K562 (cell line): ENCODE results near the gene TBC1D1. TPM values are rescaled to one million over a fixed set of nuclear protein-coding genes. Genes with fewer than 3 reads are reported as not detected.

Experiments used
- ARID1B ChIP-seq: fragments of 450-650 bp; IDR thresholded peaks from 2 replicates; pipeline ENCODE4 v1.6.1; 2016; ENCODE audit warnings: antibody characterized with exemption, mild to moderate bottlenecking, inconsistent platforms
- FOXJ3 ChIP-seq: sonication (generic); formaldehyde crosslinking; IDR thresholded peaks from 2 replicates; pipeline ENCODE4 v1.4.0; 2020; ENCODE audit warnings: mild to moderate bottlenecking, missing genetic modification reagents
- PBX2 ChIP-seq, 2 experiments: IDR thresholded peaks in 1 of 2; conservative IDR thresholded peaks in 1 of 2; 2 replicates each; pipeline ENCODE4 v1.6.1; 2016; ENCODE audit warnings: low read depth in 2 of 2, mild to moderate bottlenecking in 1 of 2, missing compliant biosample characterization in 1 of 2, missing genetic modification characterization in 1 of 2, moderate library complexity in 1 of 2
- SMARCE1 ChIP-seq: fragments of 450-650 bp; IDR thresholded peaks from 2 replicates; pipeline ENCODE4 v1.7.1; 2016; ENCODE audit warnings: mild to moderate bottlenecking
- TAF7 ChIP-seq: fragments of 450-650 bp; IDR thresholded peaks from 2 replicates; pipeline ENCODE4 v1.6.1; 2016; ENCODE audit warnings: missing genetic modification characterization, missing compliant biosample characterization
- TRIM28 ChIP-seq: fragments of 450-650 bp; IDR thresholded peaks from 2 replicates; pipeline ENCODE4 v1.6.1; 2017
- ZBTB12 ChIP-seq: fragments of 250-450 bp; sonication (Bioruptor Pico); IDR thresholded peaks from 2 replicates; pipeline ENCODE4 v1.4.0; 2020
- ZNF134 ChIP-seq: fragments of 250-450 bp; sonication (Bioruptor Pico); conservative IDR thresholded peaks from 2 replicates; pipeline ENCODE4 v1.4.0; 2020
- polyA plus RNA-seq, 8 experiments: library from polyadenylated mRNA; depleted of rRNA in 4 of 8; stranded (reverse) in 5 of 8; unstranded in 3 of 8; fragments of >200 nt; fragmentation: Nextera tagmentation in 2 of 8; fragmentation: Illumina TruSeq in 1 of 8; extraction: Ambion mirVana in 2 of 8; extraction: Trizol in 1 of 8; gene quantifications; 2 replicates each; pipeline versions ENCODE4 v1.2.1 to v1.2.3, GENCODE V29; 2011 to 2014; ENCODE audit warnings: inconsistent platforms in 1 of 8, missing spikeins in 1 of 8
- total RNA-seq, 7 experiments: library from RNA; depleted of rRNA in 6 of 7; stranded (reverse); fragments of >200 nt in 6 of 7; fragmentation: Illumina TruSeq in 2 of 7; extraction: Trizol in 2 of 7; gene quantifications; 2 replicates each; pipeline versions ENCODE4 v1.2.1 to v1.2.3, GENCODE V29; 2011 to 2021; ENCODE audit warnings: low replicate concordance in 1 of 7

Gene TBC1D1
- total and polyA plus RNA-seq, 9 of the 15 experiments (the other 6 are each of a cell fraction or from before 2014, with no cell fraction given) = 0.59 to 14.2 (median 8.8) TPM

GRCh38 chr4:38160487-38161207, 269.8 kb downstream of the TBC1D1 start (continued):
- no peak for TF ChIP-seq TAF7 (tag)
- TF ChIP-seq ZNF134 (CRISPR knock-in tag) = no peak
- TF ChIP-seq TRIM28 = no peak
- TF ChIP-seq SMARCE1 = peak; percentile 50; the same call in 1 of the 2 replicates
- TF ChIP-seq PBX2 (CRISPR knock-in tag; IDR thresholded peaks at IDR 0.05; ENCODE audit: low read depth) = no peak
- no peak for TF ChIP-seq PBX2 (tag; conservative IDR thresholded peaks at IDR 0.05; ENCODE audit: low read depth)
- peak; percentile 91; the same call in 1 of the 2 replicates for TF ChIP-seq FOXJ3 (CRISPR knock-in tag)
- TF ChIP-seq ZBTB12 = no peak
- TF ChIP-seq ARID1B = 0 out of 2 replicates have a peak, but pooled peaks have one; percentile 9
